Activated CD4-positive, alpha-beta T cell treated with anti-CD3 and anti-CD28 coated beads for 24 hours (primary cell): ENCODE measurements around the gene GBE1.
A peak's percentile ranks its signal among the peaks of the same experiment; 100 is the strongest.
"Not testable (repeated sequence)": the region's sequence is repeated elsewhere in the genome, so short reads cannot be mapped to it uniquely, and the experiment has no call there.

Source experiments
- DNase-seq, 2 donors: peaks; one replicate each; pipeline ENCODE4 v3.0.0-alpha.2; 2020; ENCODE audit warnings: low read depth in 2 of 2

Gene GBE1

GRCh38 chr3:81531263-81531662, 230.2 kb downstream of the GBE1 start:
- DNase-seq: no peak

DNA sequence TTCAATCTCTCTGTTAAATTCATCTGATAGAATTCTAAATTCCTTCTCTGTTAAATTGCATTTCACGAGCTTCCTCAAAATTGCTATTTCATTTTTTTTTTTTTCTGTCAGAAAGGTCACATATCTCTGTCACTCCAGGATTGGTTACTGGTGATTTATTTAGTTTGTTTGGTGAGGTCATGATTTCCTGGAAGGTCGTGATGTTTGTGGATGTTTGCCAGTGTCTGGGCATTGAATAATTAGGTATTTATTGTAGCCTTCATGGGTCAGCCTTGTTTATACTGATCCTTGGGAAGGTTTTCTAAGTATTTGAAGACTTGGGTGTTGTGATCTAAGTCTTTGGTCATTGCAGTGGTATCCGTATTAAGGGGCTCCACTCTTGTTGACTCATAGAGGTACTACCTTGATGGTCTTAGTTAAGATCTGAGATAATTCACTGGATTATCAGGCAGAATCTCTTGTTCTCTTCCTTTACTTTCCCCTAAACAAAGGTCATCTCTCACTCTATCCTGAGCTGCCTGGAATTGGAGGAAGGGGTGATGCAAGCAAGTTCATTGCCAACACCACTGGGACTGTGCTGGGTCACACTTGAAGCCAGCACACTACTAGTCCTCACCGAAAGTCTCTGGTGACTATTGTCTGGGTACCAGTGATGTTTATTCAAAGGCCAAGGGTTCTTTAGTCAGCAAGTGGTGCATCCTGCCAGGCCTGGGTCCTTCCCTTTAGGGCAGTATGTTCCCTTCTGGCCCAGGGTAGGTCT, 231.1 kb downstream of the GBE1 start:
- no peak for DNase-seq

DNA sequence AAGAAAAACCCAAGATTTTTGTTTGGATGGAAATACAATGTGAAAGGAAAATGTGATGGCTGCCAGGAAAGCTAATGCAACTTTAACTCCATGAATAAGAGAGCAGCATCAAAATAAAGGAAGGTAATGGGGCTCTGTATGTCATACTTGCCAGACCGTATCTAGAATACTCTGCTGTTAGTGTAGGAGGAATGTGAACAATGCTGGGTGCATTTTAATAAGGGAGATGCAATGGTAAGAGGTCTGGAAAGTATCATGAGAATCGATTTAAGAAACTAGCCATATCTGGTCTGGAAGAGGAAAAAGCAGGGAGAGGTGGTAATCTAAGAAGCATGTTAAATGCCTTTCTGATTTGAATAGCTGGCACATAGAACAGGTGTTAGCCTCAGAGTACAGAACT, 239.6 kb downstream of the GBE1 start:
- no peak for DNase-seq

GRCh38 chr3:81518945-81519344, 242.5 kb downstream of the GBE1 start:
- DNase-seq: no peak

DNA sequence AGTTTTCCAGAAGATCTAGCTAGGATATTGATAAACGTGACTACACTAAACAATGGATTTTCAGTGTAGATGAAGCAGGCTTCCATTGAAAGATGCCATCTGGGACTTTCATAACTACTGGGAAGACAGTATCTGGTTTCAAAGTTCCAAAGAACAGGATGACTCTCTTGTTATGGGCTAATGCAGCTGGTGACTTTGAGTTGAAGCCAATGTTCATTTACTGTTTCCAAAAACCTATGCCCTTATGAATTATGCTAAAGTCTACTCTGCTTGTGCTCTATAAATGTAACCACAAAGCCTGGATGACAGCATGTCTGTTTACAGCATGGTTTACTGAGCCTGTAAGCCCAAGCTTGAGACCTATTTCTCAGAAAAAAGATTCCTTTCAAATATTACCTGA, 245.4 kb downstream of the GBE1 start:
- no peak for DNase-seq

DNA sequence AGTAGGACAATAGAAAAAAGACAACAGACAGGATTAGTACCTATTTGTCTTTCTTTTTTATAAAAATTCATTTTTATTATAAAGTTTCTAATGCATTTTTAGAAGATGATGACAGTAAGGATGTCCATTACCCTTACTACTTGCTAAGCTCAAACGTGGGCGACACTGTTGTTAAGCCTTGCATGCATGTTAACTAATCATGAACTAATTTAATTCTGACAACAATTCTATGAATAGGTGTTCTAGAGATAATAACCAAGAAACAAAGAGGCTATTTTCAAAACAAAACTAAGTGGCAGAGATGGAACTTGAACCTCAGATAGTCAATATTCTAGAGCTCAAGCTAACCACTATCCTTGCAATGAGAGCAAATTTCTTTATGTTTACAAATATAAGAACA, 247.9 kb downstream of the GBE1 start:
- DNase-seq: no peak

- no peak for DNase-seq
Measured at GRCh38 chr3:81503026-81503425, 258.4 kb downstream of the GBE1 start.

DNA sequence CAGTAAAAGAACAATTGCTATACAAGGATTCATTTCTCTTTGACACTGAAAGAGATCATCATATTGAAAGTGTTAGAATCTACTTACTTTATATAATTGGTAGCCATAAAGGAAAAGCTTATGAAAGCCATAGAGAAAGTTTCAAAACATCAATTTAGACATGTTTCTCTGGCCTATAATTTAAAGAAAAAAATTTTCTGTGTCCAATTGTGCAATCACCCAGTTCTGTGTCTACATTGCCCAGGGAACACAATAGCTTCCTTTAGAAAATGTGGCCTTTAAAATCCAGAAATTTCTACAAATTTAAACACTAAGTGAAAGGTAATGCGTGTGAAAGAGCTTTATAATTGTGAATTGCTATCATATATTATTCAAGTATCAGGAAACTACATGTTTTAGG, 259.2 kb downstream of the GBE1 start:
- DNase-seq: no peak

GRCh38 chr3:81500039-81500438, 261.4 kb downstream of the GBE1 start:
- no peak for DNase-seq

- DNase-seq: no peak
Measured at GRCh38 chr3:81497572-81498251, 263.7 kb downstream of the GBE1 start.

- DNase-seq: no peak
Measured at GRCh38 chr3:81496407-81497104, 264.9 kb downstream of the GBE1 start.

- DNase-seq: not testable (repeated sequence)
Measured at GRCh38 chr3:81492471-81492870, 269.0 kb downstream of the GBE1 start.

DNA sequence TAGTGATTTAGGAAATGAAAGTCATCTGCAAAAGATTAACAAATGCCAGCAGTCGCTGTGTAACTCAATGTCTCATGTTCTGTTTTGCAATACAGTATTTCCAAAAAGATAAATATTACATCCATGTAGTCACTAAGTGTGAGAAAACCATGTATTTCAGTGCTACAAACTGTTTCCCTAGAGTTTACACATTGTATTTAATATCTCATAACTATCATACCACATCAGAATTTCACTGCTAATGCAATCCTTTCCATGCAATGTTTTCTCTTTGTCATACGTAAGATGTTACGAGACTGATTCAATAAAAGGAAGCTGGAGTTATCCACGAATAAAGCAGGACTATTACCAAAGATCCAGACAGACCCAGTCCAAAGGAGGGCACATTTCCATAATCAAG, 269.4 kb downstream of the GBE1 start:
- DNase-seq: no peak

DNA sequence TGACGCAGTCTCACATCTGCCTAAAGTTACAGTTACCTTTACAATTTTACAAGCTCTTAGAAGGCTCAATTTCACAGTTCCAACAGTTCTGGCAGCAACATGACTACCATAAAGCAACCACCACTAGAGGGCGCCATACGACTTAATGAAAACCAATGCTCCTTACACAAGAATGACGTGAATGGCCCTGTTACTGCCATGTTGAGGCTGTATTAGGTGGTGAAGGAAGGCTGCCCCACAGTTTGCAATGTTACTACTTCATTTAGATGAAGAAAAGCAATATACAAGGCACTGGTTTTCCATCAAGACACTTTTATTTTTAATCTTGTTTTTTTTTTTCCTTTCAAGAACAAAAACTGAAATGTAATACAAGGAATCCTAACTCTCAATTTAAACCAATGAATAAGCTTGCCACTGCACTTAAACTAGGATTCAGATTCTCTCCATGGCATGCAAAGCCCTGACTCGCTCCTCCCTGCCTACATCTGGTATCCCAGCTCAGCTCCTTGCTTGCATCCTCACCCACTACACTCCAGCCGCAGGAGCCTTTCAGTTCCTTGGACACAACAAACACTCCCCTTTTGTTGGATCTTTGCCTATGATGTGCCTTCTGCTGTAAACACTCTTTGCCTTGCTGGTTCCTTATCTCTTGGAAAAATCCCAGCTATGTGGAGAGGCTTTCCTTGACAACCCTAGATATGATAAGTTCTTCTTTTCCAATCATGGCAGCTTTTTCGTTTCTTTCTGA, 270.7 kb downstream of the GBE1 start:
- DNase-seq: peak; percentile 59 to 66

DNA sequence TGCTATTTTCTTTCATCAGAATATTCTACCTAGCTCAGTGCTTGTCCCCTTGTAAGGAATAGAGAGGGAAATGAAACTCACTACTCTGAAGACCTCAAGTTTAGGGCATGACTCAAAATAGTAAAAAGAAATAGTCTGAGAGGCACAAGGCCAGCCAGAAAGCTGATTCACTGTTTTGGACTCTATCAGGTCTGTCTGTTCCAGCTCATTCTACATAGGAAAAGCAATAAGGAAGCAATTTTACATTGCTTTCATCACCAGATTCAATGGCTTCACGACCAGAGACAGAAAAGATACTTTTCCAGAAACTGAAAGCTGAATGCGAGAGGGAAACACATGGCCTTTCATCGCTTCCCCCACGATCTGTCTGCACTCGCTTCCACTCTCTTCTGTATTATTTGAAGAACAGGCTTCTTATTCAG, 276.0 kb downstream of the GBE1 start:
- no peak for DNase-seq

DNA sequence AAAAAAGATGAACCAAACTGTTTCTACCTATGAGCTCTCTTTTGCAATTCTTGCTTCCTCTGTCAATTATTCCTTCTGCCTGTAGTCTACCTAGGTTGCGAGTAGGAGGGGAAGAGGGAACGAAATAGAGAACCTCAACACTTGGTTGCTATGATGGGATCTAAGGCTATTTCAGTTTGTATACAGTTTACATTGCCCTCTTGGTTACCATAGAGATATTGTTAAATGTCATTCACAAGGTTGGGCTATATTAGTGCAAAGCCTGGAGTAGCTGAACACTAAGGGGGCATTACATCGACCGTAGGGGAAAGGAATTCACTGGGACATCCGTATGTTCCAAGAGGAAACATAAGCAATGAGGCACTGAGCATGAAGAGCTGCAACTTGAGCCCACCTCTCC, 276.9 kb downstream of the GBE1 start:
- no peak for DNase-seq

GRCh38 chr3:81483046-81483445, 278.4 kb downstream of the GBE1 start:
- no peak for DNase-seq

DNA sequence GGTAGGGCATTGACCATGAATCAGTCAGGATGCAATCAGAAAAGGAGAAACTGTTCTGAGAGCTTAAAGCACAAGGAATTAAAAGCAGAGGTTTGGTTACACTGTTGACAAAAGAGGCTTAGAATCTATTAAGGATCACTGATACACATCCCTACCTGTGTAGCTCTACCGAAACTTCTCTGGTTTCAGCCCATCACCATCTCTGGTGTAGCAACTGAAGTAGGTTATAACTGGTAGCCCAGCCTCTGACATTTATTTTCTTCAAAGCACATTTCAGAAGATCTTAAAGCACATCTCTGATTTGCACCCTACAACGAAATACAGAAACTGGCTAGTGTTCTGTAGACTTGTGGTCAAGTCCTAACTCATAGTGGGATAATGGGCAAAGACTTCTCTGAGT, 283.7 kb downstream of the GBE1 start:
- no peak for DNase-seq

- no peak for DNase-seq
Measured at GRCh38 chr3:81476692-81477091, 284.8 kb downstream of the GBE1 start.

GRCh38 chr3:81472600-81473362, 288.7 kb downstream of the GBE1 start:
- no peak for DNase-seq

DNA sequence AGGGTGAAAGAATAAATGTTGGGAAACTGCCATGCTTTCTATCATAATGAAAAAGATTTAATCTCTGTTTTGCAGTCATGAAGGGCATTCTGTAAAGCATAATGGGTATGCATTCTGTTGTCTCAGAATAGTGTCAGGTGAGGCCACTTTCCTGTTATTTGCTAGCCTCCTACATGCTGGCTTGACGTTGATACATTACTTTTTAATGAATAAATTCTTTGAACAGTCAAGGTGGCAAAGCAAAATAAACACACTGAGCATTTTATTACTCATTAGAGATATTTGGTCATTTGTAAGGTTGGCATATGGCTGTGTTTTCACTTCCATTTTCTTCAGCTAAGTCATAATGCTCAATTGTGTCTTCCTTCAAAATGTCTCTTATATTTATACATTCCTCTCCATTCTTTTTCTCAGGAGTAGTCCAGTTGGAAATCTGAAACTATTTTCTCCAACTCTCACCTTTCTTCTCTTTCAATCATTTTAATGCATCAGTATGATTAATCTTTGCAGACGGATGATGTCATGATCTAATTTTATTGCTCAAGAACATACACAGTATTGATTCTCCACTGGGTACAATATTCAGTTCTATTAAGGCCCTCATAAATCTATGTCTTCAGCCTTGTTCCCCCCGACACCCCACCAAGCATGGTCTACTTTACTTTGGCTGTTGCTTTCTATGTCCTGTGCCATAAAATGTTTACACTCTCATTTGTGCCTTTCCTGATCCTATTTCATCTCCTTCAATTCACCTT, 290.7 kb downstream of the GBE1 start:
- no peak for DNase-seq
